Activated CD8-positive, alpha-beta memory T cell treated with anti-CD3 and anti-CD28 coated beads for 48 hours (primary cell): ENCODE results near the gene NRG3.
"Not testable (repeated sequence)": the region's sequence is repeated elsewhere in the genome, so short reads cannot be mapped to it uniquely, and the experiment has no call there.

ENCODE experiments used
- DNase-seq, 3 experiments: peaks; one replicate each; pipeline ENCODE4 v3.0.0-alpha.2; 2020; ENCODE audit warnings: low read depth in 2 of 3, low spot score in 2 of 3

Gene NRG3

GRCh38 chr10:82953909-82954308 lies 1078.9 kb downstream of the NRG3 start:
- no peak for DNase-seq

GRCh38 chr10:82960421-82961060 lies 1085.5 kb downstream of the NRG3 start:
- DNase-seq, result not testable (repeated sequence)

GRCh38 chr10:82961864-82962263 lies 1086.9 kb downstream of the NRG3 start:
- DNase-seq, result no peak

- no peak for DNase-seq
These were observed 1091.1 kb downstream of the NRG3 start for GRCh38 chr10:82966130-82966529.

GRCh38 chr10:82968533-82968932 lies 1093.5 kb downstream of the NRG3 start:
- no peak for DNase-seq

- no peak for DNase-seq
These were observed 1094.4 kb downstream of the NRG3 start for GRCh38 chr10:82969405-82969804.

- DNase-seq, result no peak
These were observed 1105.3 kb downstream of the NRG3 start for GRCh38 chr10:82980321-82980720.

GRCh38 chr10:82981137-82981723 lies 1106.2 kb downstream of the NRG3 start:
- no peak for DNase-seq

- DNase-seq, result no peak
These were observed 1107.2 kb downstream of the NRG3 start for GRCh38 chr10:82982110-82982608.

- no peak for DNase-seq
These were observed 1111.2 kb downstream of the NRG3 start for GRCh38 chr10:82986216-82986615.

- DNase-seq, result not testable (repeated sequence)
These were observed 1131.5 kb downstream of the NRG3 start for GRCh38 chr10:83006479-83006878.

- DNase-seq, result no peak
These were observed 1132.5 kb downstream of the NRG3 start for GRCh38 chr10:83007510-83007909.

GRCh38 chr10:83012866-83013265 lies 1137.9 kb downstream of the NRG3 start:
- no peak for DNase-seq

- DNase-seq, result no peak
These were observed 1142.3 kb downstream of the NRG3 start for GRCh38 chr10:83017076-83017867.

GRCh38 chr10:83023662-83024061 lies 1148.7 kb downstream of the NRG3 start:
- no peak for DNase-seq
